SK-N-SH treated with all-trans-retinoic acid at 6 μM for 48 hours (cell line): Measurements from ENCODE around the gene TNFRSF11A.

ENCODE experiments used
- ATAC-seq: fragments of 200-7000 bp; cut with Tn5 transposase; 3 replicates; pipeline ENCODE4 v1.9.1; 2020; ENCODE audit warnings: mild to moderate bottlenecking, moderate library complexity
- ARNTL ChIP-seq: fragments of 450-650 bp; formaldehyde crosslinking; IDR thresholded peaks from 2 replicates; pipeline ENCODE4 v1.5.0; 2020; ENCODE audit warnings: low read depth, mild to moderate bottlenecking, moderate library complexity, borderline replicate concordance
- BACH2 ChIP-seq: fragments of 250-450 bp; sonication (Bioruptor Pico); IDR thresholded peaks from 2 replicates; pipeline ENCODE4 v1.9.0; 2021; ENCODE audit warnings: mild to moderate bottlenecking, borderline replicate concordance
- CSDC2 ChIP-seq: fragments of 250-450 bp; sonication (Bioruptor Pico); IDR thresholded peaks from 2 replicates; pipeline ENCODE4 v1.5.0; 2020; ENCODE audit warnings: mild to moderate bottlenecking, moderate library complexity
- ESRRG ChIP-seq: fragments of 250-450 bp; sonication (Bioruptor Pico); IDR thresholded peaks from 2 replicates; pipeline ENCODE4 v1.6.1; 2021; ENCODE audit warnings: mild to moderate bottlenecking
- GLIS3 ChIP-seq: fragments of 250-450 bp; sonication (Bioruptor Pico); IDR thresholded peaks from 2 replicates; pipeline ENCODE4 v1.5.0; 2020; ENCODE audit warnings: mild to moderate bottlenecking, moderate library complexity
- ISL1 ChIP-seq: fragments of 250-450 bp; sonication (Bioruptor Pico); IDR thresholded peaks from 2 replicates; pipeline ENCODE4 v2.1.2; 2022; ENCODE audit warnings: mild to moderate bottlenecking, moderate library complexity
- PPARA ChIP-seq: fragments of 250-450 bp; sonication (Bioruptor Pico); IDR thresholded peaks from 2 replicates; pipeline ENCODE4 v1.5.0; 2020; ENCODE audit warnings: mild to moderate bottlenecking, borderline replicate concordance
- RARB ChIP-seq: fragments of 250-450 bp; sonication (Bioruptor Pico); IDR thresholded peaks from 2 replicates; pipeline ENCODE4 v1.8.0; 2021; ENCODE audit warnings: mild to moderate bottlenecking, moderate library complexity
- SNAI2 ChIP-seq: fragments of 250-450 bp; sonication (Bioruptor Pico); IDR thresholded peaks from 2 replicates; pipeline ENCODE4 v1.5.0; 2020; ENCODE audit warnings: mild to moderate bottlenecking, moderate library complexity
- TCF4 ChIP-seq: fragments of 250-450 bp; sonication (Bioruptor Pico); IDR thresholded peaks from 2 replicates; pipeline ENCODE4 v1.8.0; 2021; ENCODE audit warnings: mild to moderate bottlenecking, moderate library complexity, borderline replicate concordance
- ZC3H10 ChIP-seq: fragments of 250-450 bp; sonication (Bioruptor Pico); IDR thresholded peaks from 2 replicates; pipeline ENCODE4 v1.5.1; 2021; ENCODE audit warnings: mild to moderate bottlenecking, moderate library complexity
- ZFP3 ChIP-seq: fragments of 250-450 bp; sonication (Bioruptor Pico); IDR thresholded peaks from 2 replicates; pipeline ENCODE4 v1.5.0; 2020; ENCODE audit warnings: mild to moderate bottlenecking, moderate library complexity
- ZFP30 ChIP-seq: fragments of 450-650 bp; formaldehyde crosslinking; IDR thresholded peaks from 2 replicates; pipeline ENCODE4 v1.5.0; 2022; ENCODE audit warnings: mild to moderate bottlenecking, moderate library complexity
- ZNF565 ChIP-seq: fragments of 450-650 bp; formaldehyde crosslinking; conservative IDR thresholded peaks from 2 replicates; pipeline ENCODE4 v1.5.0; 2020; ENCODE audit warnings: low read depth, mild to moderate bottlenecking, moderate library complexity
- ZNF70 ChIP-seq: fragments of 450-650 bp; formaldehyde crosslinking; IDR thresholded peaks from 2 replicates; pipeline ENCODE4 v1.5.0; 2020; ENCODE audit warnings: mild to moderate bottlenecking, moderate library complexity
- ZNF8 ChIP-seq: fragments of 450-650 bp; formaldehyde crosslinking; IDR thresholded peaks from 2 replicates; pipeline ENCODE4 v1.5.0; 2020; ENCODE audit warnings: mild to moderate bottlenecking, moderate library complexity
- TF ChIP-seq, protein P1 (sequence below): fragments of 250-450 bp; sonication (Bioruptor Pico); IDR thresholded peaks from 2 replicates; pipeline ENCODE4 v1.5.0; 2020; ENCODE audit warnings: mild to moderate bottlenecking, moderate library complexity
- TF ChIP-seq, protein P2 (sequence below): fragments of 250-450 bp; sonication (Bioruptor Pico); IDR thresholded peaks from 2 replicates; pipeline ENCODE4 v1.8.0; 2021; ENCODE audit warnings: low read depth, mild to moderate bottlenecking, moderate library complexity, borderline replicate concordance
- TF ChIP-seq, protein P3 (sequence below): fragments of 250-450 bp; sonication (Bioruptor Pico); IDR thresholded peaks from 2 replicates; pipeline ENCODE4 v1.5.1; 2021; ENCODE audit warnings: mild to moderate bottlenecking, moderate library complexity
- TF ChIP-seq, protein P4 (sequence below): fragments of 250-450 bp; sonication (Bioruptor Pico); IDR thresholded peaks from 2 replicates; pipeline ENCODE4 v1.5.1; 2020; ENCODE audit warnings: low read depth, mild to moderate bottlenecking, moderate library complexity
- TF ChIP-seq, protein P5 (sequence below): fragments of 250-450 bp; sonication (Bioruptor Pico); IDR thresholded peaks from 2 replicates; pipeline ENCODE4 v1.8.0; 2020; ENCODE audit warnings: mild to moderate bottlenecking, moderate library complexity, borderline replicate concordance

TNFRSF11A gene

DNA sequence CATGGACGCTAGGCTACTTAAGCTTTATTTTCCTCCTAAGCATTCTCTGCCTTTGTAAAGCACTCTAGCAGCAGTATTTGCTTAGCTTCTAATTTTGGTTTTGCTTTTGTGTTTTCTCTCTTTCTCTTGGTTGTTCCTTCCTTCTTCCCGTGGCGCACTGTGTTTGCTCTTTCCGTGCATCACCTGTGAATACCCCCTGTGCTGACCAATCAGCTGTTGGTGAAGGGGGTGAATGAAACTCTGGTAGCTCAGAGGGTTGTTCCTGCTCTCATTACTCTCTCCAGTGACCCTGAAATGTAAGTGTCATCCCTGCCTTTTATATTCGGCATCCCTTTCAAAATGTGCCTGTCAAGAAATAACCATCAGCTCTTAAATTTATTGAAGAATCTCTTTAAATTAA is 45.5 kb upstream of the TNFRSF11A start (continued):
- TF ChIP-seq, protein P1, sequence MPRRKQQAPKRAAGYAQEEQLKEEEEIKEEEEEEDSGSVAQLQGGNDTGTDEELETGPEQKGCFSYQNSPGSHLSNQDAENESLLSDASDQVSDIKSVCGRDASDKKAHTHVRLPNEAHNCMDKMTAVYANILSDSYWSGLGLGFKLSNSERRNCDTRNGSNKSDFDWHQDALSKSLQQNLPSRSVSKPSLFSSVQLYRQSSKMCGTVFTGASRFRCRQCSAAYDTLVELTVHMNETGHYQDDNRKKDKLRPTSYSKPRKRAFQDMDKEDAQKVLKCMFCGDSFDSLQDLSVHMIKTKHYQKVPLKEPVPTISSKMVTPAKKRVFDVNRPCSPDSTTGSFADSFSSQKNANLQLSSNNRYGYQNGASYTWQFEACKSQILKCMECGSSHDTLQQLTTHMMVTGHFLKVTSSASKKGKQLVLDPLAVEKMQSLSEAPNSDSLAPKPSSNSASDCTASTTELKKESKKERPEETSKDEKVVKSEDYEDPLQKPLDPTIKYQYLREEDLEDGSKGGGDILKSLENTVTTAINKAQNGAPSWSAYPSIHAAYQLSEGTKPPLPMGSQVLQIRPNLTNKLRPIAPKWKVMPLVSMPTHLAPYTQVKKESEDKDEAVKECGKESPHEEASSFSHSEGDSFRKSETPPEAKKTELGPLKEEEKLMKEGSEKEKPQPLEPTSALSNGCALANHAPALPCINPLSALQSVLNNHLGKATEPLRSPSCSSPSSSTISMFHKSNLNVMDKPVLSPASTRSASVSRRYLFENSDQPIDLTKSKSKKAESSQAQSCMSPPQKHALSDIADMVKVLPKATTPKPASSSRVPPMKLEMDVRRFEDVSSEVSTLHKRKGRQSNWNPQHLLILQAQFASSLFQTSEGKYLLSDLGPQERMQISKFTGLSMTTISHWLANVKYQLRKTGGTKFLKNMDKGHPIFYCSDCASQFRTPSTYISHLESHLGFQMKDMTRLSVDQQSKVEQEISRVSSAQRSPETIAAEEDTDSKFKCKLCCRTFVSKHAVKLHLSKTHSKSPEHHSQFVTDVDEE (CRISPR knock-in tag): no peak
- TF ChIP-seq RARB (CRISPR knock-in tag): no peak

DNA sequence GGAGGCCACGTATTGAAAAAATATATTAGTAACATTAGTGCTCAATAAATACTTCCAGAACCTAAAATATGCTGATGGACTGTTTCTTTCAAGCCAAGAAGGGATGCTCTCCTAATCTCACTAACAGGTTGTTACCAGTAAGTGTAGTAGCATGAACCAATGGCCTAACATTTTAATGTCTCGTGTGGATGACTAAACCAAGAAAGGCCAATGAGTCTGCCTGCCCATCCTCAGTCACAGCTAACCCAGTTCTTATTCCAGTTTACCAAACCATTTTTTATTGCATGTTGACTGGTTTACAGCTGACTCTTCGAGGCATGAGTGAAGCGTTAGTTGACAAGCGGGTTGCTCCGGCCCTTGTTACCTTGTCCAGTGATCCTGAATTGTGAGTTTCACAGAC is 45.1 kb upstream of the TNFRSF11A start:
- ATAC-seq: no peak
- TF ChIP-seq GLIS3 (CRISPR knock-in tag): no peak
- no peak for TF ChIP-seq CSDC2 (CRISPR knock-in tag)
- TF ChIP-seq PPARA: no peak
- no peak for TF ChIP-seq ZFP30 (CRISPR knock-in tag)
- TF ChIP-seq ZFP3 (CRISPR knock-in tag): no peak
- no peak for TF ChIP-seq ZNF565 (CRISPR knock-in tag)
- TF ChIP-seq, protein P2, sequence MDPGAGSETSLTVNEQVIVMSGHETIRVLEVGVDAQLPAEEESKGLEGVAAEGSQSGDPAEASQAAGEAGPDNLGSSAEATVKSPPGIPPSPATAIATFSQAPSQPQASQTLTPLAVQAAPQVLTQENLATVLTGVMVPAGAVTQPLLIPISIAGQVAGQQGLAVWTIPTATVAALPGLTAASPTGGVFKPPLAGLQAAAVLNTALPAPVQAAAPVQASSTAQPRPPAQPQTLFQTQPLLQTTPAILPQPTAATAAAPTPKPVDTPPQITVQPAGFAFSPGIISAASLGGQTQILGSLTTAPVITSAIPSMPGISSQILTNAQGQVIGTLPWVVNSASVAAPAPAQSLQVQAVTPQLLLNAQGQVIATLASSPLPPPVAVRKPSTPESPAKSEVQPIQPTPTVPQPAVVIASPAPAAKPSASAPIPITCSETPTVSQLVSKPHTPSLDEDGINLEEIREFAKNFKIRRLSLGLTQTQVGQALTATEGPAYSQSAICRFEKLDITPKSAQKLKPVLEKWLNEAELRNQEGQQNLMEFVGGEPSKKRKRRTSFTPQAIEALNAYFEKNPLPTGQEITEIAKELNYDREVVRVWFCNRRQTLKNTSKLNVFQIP (CRISPR knock-in tag): no peak
- TF ChIP-seq SNAI2 (CRISPR knock-in tag): no peak
- TF ChIP-seq ZNF8 (CRISPR knock-in tag): no peak
- TF ChIP-seq BACH2 (CRISPR knock-in tag): no peak
- TF ChIP-seq RARB (CRISPR knock-in tag): no peak
- no peak for TF ChIP-seq ZC3H10 (CRISPR knock-in tag)
- TF ChIP-seq, protein P3, sequence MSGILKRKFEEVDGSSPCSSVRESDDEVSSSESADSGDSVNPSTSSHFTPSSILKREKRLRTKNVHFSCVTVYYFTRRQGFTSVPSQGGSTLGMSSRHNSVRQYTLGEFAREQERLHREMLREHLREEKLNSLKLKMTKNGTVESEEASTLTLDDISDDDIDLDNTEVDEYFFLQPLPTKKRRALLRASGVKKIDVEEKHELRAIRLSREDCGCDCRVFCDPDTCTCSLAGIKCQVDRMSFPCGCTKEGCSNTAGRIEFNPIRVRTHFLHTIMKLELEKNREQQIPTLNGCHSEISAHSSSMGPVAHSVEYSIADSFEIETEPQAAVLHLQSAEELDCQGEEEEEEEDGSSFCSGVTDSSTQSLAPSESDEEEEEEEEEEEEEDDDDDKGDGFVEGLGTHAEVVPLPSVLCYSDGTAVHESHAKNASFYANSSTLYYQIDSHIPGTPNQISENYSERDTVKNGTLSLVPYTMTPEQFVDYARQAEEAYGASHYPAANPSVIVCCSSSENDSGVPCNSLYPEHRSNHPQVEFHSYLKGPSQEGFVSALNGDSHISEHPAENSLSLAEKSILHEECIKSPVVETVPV (CRISPR knock-in tag): no peak
- TF ChIP-seq, protein P1 (CRISPR knock-in tag): no peak
- TF ChIP-seq ZNF70 (CRISPR knock-in tag): no peak
- TF ChIP-seq, protein P4, sequence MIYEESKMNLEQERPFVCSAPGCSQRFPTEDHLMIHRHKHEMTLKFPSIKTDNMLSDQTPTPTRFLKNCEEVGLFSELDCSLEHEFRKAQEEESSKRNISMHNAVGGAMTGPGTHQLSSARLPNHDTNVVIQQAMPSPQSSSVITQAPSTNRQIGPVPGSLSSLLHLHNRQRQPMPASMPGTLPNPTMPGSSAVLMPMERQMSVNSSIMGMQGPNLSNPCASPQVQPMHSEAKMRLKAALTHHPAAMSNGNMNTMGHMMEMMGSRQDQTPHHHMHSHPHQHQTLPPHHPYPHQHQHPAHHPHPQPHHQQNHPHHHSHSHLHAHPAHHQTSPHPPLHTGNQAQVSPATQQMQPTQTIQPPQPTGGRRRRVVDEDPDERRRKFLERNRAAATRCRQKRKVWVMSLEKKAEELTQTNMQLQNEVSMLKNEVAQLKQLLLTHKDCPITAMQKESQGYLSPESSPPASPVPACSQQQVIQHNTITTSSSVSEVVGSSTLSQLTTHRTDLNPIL (CRISPR knock-in tag): no peak
- TF ChIP-seq ARNTL (CRISPR knock-in tag): no peak
- TF ChIP-seq, protein P5, sequence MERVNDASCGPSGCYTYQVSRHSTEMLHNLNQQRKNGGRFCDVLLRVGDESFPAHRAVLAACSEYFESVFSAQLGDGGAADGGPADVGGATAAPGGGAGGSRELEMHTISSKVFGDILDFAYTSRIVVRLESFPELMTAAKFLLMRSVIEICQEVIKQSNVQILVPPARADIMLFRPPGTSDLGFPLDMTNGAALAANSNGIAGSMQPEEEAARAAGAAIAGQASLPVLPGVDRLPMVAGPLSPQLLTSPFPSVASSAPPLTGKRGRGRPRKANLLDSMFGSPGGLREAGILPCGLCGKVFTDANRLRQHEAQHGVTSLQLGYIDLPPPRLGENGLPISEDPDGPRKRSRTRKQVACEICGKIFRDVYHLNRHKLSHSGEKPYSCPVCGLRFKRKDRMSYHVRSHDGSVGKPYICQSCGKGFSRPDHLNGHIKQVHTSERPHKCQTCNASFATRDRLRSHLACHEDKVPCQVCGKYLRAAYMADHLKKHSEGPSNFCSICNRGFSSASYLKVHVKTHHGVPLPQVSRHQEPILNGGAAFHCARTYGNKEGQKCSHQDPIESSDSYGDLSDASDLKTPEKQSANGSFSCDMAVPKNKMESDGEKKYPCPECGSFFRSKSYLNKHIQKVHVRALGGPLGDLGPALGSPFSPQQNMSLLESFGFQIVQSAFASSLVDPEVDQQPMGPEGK (CRISPR knock-in tag): no peak

DNA sequence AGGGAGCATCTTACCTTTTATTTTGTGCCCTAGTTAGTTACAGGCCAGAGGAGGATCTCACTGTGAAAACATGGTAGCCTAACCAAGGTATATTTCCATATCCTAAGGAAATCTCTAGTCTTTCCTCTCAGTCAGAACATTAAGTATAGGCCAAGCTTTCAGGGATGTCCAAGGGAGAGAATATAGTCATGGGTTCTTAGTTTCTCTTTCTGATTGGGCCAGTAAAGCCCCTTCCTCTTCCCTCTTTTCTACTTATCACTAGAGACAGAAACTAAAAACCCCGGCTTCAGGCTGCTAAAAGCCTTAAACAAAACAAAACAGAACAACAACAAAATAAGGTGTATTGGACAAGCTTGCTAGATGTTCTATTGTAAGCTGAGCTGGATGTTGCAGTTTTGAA is 44.3 kb upstream of the TNFRSF11A start:
- ATAC-seq: no peak
- TF ChIP-seq ZNF8 (CRISPR knock-in tag) (no peak), RARB (CRISPR knock-in tag) (no peak), TCF4 (CRISPR knock-in tag) (no peak), ZC3H10 (CRISPR knock-in tag) (no peak), ESRRG (CRISPR knock-in tag) (no peak), ISL1 (CRISPR knock-in tag) (no peak), ZFP30 (CRISPR knock-in tag) (no peak)
- TF ChIP-seq, protein P2 (CRISPR knock-in tag): no peak
- TF ChIP-seq, protein P3 (CRISPR knock-in tag): no peak
